ENCODE data around the gene BCDIN3D.

DNA sequence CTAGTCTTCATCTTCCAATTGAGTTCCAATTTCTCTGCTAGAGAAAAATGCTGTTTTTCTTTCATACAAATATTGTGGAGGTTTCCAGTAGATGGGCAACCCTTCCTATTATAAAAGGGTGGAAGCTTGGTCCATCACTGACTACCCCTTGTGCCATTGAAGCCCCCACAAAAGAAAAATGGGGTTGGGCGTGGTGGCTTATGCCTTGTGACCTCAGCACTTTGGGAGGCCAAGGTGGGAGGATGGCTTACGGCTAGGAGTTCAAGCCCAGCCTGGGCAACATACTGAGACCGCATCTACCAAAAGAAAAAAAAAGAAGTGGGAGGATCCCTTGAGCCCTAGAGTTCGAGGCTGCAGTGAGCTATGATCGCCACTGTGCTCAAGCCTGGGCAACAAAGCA is 37.5 kb downstream of the BCDIN3D start:
- TF ChIP-seq, protein P1, sequence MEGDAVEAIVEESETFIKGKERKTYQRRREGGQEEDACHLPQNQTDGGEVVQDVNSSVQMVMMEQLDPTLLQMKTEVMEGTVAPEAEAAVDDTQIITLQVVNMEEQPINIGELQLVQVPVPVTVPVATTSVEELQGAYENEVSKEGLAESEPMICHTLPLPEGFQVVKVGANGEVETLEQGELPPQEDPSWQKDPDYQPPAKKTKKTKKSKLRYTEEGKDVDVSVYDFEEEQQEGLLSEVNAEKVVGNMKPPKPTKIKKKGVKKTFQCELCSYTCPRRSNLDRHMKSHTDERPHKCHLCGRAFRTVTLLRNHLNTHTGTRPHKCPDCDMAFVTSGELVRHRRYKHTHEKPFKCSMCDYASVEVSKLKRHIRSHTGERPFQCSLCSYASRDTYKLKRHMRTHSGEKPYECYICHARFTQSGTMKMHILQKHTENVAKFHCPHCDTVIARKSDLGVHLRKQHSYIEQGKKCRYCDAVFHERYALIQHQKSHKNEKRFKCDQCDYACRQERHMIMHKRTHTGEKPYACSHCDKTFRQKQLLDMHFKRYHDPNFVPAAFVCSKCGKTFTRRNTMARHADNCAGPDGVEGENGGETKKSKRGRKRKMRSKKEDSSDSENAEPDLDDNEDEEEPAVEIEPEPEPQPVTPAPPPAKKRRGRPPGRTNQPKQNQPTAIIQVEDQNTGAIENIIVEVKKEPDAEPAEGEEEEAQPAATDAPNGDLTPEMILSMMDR (IDR thresholded peaks at IDR 0.05), result no peak
- TF ChIP-seq POLR2A (IDR thresholded peaks at IDR 0.05) (no peak), EP300 (IDR thresholded peaks at IDR 0.05) (no peak), POLR2AphosphoS5 (IDR thresholded peaks at IDR 0.05) (no peak)

Data from suprapubic skin (tissue), 4 donors.